Left renal cortex interstitium (tissue), 4 donors: ENCODE measurements around the gene TMEM14B. TPM values are rescaled to one million over a fixed set of nuclear protein-coding genes. Genes with fewer than 3 reads are reported as not detected.

Experiments
- polyA plus RNA-seq, 4 donors: library from polyadenylated mRNA; unstranded; fragments of 120-200 nt; gene quantifications; one replicate each; pipeline ENCODE4 v1.2.1, GENCODE V29; 2013; ENCODE audit not compliant: insufficient read length in 4 of 4

TMEM14B gene
- polyA plus RNA-seq, 4 donors = 90.6 to 107 (median 99.5) TPM

Other genes with a start within 250 kb of the TMEM14B start
- 10 to 100 TPM; 13.9 to 18.5 (median 16.5) TPM for gene GCNT2, start 226.5 kb upstream of the TMEM14B start, polyA plus RNA-seq
- 1 to 10 TPM; 2.6 to 5.4 (median 4.7) TPM for gene C6orf52, start 53.2 kb upstream of the TMEM14B start, polyA plus RNA-seq
- 10 to 100 TPM; 20.0 to 23.6 (median 20.1) TPM for gene PAK1IP1, start 52.8 kb upstream of the TMEM14B start, polyA plus RNA-seq
- gene TMEM14C, start 24.7 kb upstream of the TMEM14B start, polyA plus RNA-seq = 100 to 1,000 TPM; 140 to 184 (median 161) TPM
- gene MAK, start 90.7 kb downstream of the TMEM14B start, polyA plus RNA-seq = 1 to 10 TPM in 3 of 4 donors, under 1 TPM in 1; 0.99 to 3.0 (median 2.0) TPM
- gene GCM2, start 134.2 kb downstream of the TMEM14B start, polyA plus RNA-seq = under 1 TPM in 2 of 4 donors, not detected in 2; 0.07 to 0.14 TPM
- gene SYCP2L, start 139.2 kb downstream of the TMEM14B start, polyA plus RNA-seq = 1 to 10 TPM; 2.2 to 9.0 (median 5.0) TPM